Measurements from ENCODE around the gene PRDM8. TPM values are rescaled to one million over a fixed set of nuclear protein-coding genes. Genes with fewer than 3 reads are reported as not detected.

PRDM8 gene
- total RNA-seq, 4 donors from 2014 or later = 0.49 to 1.9 (median 1.1) TPM

- TF ChIP-seq CTCF (IDR thresholded peaks at IDR 0.05) (no peak), POLR2A (IDR thresholded peaks at IDR 0.05) (no peak), EP300 (IDR thresholded peaks at IDR 0.05) (no peak), POLR2AphosphoS5 (IDR thresholded peaks at IDR 0.05) (no peak)
- 59% methylated on average over 2 of the region's 2 CpGs for WGBS
- Histone ChIP-seq H3K4me3 (no peak overlapping the region), H3K4me1 (no peaks in the 10 kb centered on the region), H3K36me3 (no peaks in the 10 kb centered on the region), H3K27ac (no peak overlapping the region), H3K27me3 (peaks cover 21% of the 10 kb centered on the region), H3K9me3 (no peaks in the 10 kb centered on the region)
- DNase-seq (ENCODE audit: low spot score in 2 of 2) = no peak
Observed at GRCh38 chr4:80225595-80225994, 28.3 kb downstream of the PRDM8 start.

- 35% methylated on average over 2 of the region's 2 CpGs for WGBS
- no peaks in the 10 kb centered on the region for H3K9me3 ChIP-seq
- H3K36me3 ChIP-seq = no peaks in the 10 kb centered on the region
- no peak overlapping the region for H3K4me3 ChIP-seq
- TF ChIP-seq POLR2A (IDR thresholded peaks at IDR 0.05) (no peak), CTCF (IDR thresholded peaks at IDR 0.05) (no peak), POLR2AphosphoS5 (IDR thresholded peaks at IDR 0.05) (no peak), EP300 (IDR thresholded peaks at IDR 0.05) (no peak)
- no peak overlapping the region for H3K27ac ChIP-seq
- H3K27me3 ChIP-seq = peaks cover 22% of the 10 kb centered on the region
- DNase-seq (ENCODE audit: low spot score in 2 of 2) = no peak
- no peaks in the 10 kb centered on the region for H3K4me1 ChIP-seq
Observed at GRCh38 chr4:80226094-80226493, 28.8 kb downstream of the PRDM8 start.

DNA sequence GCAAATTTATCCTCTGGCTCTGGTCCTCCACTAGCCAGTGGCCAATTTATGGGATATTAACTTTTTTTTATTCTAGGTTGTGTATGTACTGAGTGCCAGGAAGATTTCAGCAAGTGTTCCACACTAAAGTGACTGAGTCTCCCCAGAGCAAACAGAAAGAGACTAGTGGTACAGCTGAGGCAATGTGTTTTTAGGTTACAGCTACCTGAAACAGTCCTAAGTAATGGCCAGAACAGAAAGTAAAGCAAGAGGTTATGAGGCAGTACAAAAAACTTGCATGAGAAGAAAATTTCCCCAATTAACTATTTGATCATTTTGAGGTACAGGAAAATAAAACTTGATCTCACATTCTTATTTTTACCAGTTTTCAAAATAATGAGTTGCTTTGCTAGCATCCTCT is 31.2 kb downstream of the PRDM8 start:
- Histone ChIP-seq H3K4me1 (no peaks in the 10 kb centered on the region), H3K4me3 (no peak overlapping the region), H3K36me3 (no peaks in the 10 kb centered on the region), H3K27ac (no peak overlapping the region), H3K27me3 (peaks cover 26% of the 10 kb centered on the region), H3K9me3 (no peaks in the 10 kb centered on the region)
- TF ChIP-seq CTCF (IDR thresholded peaks at IDR 0.05) = no peak
- no peak for TF ChIP-seq EP300 (IDR thresholded peaks at IDR 0.05)
- TF ChIP-seq POLR2A (IDR thresholded peaks at IDR 0.05) = no peak
- TF ChIP-seq POLR2AphosphoS5 (IDR thresholded peaks at IDR 0.05) = no peak
- no peak for DNase-seq (ENCODE audit: low spot score in 2 of 2)

DNA sequence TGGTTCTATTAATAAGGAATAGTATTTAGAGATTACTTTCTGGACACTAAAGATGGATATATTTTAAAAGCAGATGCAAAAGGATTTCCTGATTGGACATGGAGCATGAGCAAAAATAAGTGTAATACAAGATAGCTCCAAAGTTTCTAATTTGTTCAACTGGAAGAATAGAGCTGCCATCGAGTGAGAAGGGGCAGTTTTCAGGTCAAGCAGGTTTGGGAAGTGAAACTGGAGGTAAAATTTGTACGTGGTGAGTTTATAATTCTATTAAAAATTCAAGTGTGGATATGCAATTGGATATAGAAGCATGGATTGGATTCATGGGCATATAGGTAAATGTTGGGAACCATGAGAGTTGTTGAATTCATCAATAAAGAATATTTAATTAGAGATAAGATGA is 31.8 kb downstream of the PRDM8 start:
- WGBS = 52% methylated on average over 2 of the region's 2 CpGs
- no peak for DNase-seq (ENCODE audit: low spot score in 2 of 2)
- Histone ChIP-seq H3K4me1 (no peaks in the 10 kb centered on the region), H3K27me3 (peaks cover 26% of the 10 kb centered on the region), H3K9me3 (no peaks in the 10 kb centered on the region), H3K4me3 (no peak overlapping the region), H3K36me3 (no peaks in the 10 kb centered on the region), H3K27ac (no peak overlapping the region)
- TF ChIP-seq POLR2AphosphoS5 (IDR thresholded peaks at IDR 0.05) = no peak
- no peak for TF ChIP-seq POLR2A (IDR thresholded peaks at IDR 0.05)
- TF ChIP-seq EP300 (IDR thresholded peaks at IDR 0.05) = no peak
- TF ChIP-seq CTCF (IDR thresholded peaks at IDR 0.05) = no peak

DNA sequence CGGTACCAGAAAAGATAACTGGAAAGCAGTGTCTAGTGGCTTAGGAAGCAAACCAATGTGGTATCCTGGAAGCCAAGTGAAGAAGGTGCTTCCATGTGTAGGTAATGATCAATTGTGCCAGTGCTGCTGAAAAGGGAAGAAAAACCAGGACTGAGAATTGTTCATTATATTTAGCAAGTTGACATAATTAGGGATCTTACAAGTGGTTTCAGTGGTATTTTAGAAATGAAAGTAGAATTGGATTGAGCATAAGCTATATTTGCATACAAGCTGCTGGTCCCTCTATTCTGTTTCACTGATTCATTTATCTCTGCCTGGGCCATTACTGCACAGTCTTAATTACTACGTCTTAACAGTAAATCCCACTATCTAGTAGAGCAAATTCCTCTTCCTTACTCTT is 32.3 kb downstream of the PRDM8 start:
- Histone ChIP-seq H3K9me3 (no peaks in the 10 kb centered on the region), H3K36me3 (no peaks in the 10 kb centered on the region), H3K27ac (no peak overlapping the region), H3K4me3 (no peak overlapping the region), H3K4me1 (no peaks in the 10 kb centered on the region), H3K27me3 (peaks cover 26% of the 10 kb centered on the region)
- TF ChIP-seq POLR2AphosphoS5 (IDR thresholded peaks at IDR 0.05) = no peak
- TF ChIP-seq EP300 (IDR thresholded peaks at IDR 0.05) = no peak
- no peak for TF ChIP-seq POLR2A (IDR thresholded peaks at IDR 0.05)
- no peak for TF ChIP-seq CTCF (IDR thresholded peaks at IDR 0.05)
- 95% methylated on average over 2 of the region's 2 CpGs for WGBS
- DNase-seq (ENCODE audit: low spot score in 2 of 2) = no peak
